Urinary bladder (tissue), 4 donors: ENCODE results near the gene EIF3I. TPM values are rescaled to one million over a fixed set of nuclear protein-coding genes. Genes with fewer than 3 reads are reported as not detected.

Source experiments
- DNase-seq: peaks from one replicate; pipeline ENCODE4 v3.0.0-alpha.2; 2015; ENCODE audit errors: extremely low spot score
- H3K27ac ChIP-seq: one replicate; pipeline ENCODE4 v1.5.1; 2013; ENCODE audit warnings: low read depth, mild to moderate bottlenecking, moderate library complexity
- H3K36me3 ChIP-seq: one replicate; pipeline ENCODE4 v1.6.1; 2013; ENCODE audit warnings: mild to moderate bottlenecking, moderate library complexity; ENCODE audit not compliant: insufficient read depth
- H3K4me1 ChIP-seq: one replicate; pipeline ENCODE4 v1.6.1; 2013; ENCODE audit warnings: mild to moderate bottlenecking, moderate library complexity; ENCODE audit not compliant: insufficient read depth
- H3K4me3 ChIP-seq: one replicate; pipeline ENCODE4 v1.5.1; 2013; ENCODE audit warnings: low read depth, low read length
- WGBS: extraction: QIAGEN DNeasy Blood & Tissue Kit; methylation state at CpG from one replicate; pipeline ENCODE4 v1.1.7; 2013; 5-methylcytosine and 5-hydroxymethylcytosine counted together
- polyA plus RNA-seq: library from polyadenylated mRNA; stranded (reverse); fragments of 200-250 nt; gene quantifications from one replicate; pipeline ENCODE4 v1.2.3, GENCODE V29; 2013
- total RNA-seq: library from RNA; depleted of rRNA; stranded (reverse); fragments of >200 nt; gene quantifications from one replicate; pipeline ENCODE4 v1.2.3, GENCODE V29; 2014
- donor health status: healthy with polysubstance abuse.
- donor health status: healthy.

Gene EIF3I
- 102 TPM for total RNA-seq
- polyA plus RNA-seq: 177 TPM

DNA sequence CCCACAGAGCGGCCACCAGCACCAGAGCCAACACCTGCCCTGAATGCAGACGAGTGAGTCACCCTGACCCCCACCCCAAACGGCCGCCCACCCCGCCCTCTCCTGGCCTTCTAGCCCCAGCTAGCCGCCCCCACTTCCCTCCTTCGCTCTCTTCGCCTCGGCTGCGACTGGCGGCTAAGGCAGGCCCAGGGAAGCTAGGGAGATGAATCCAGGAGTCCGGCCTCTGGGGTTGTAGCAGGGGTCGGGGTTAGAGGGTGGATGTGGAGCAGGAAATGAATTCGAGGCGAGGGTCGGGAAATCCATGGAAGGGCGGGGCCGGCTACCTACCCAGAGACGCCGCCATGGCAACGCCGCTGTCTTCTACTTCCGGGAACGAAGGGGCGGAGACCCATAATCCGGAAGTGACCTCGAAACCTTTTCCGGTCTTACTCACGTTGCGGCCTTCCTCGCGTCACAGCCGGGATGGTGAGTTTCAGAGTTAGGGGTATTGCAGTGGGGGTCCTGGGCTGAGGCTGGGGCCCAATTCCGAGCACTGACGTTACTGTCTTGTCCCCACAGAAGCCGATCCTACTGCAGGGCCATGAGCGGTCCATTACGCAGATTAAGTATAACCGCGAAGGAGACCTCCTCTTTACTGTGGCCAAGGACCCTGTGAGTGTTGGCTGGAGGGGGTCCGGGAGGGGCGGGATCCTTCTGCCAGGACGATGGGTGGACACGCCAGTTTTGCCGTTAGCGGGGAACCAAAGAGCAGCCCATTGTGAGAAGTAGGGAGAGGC, at the start of gene EIF3I, which contains the start of gene TMEM234:
TSS of gene EIF3I (plus strand) at position 428 of the 776 bp plus-strand sequence. CDS start at position 463, 35 bp downstream.
TSS of gene TMEM234 (minus strand) at position 374 of the 776 bp plus-strand sequence. CDS start at position 343, 31 bp downstream.
- Histone ChIP-seq H3K4me1 (no peaks in the 10 kb centered on the region), H3K27ac (peak within 1 kb of the TSS; percentile 87), H3K36me3 (no peaks in the 10 kb centered on the region), H3K4me3 (peak within 1 kb of the TSS; percentile 89)
- WGBS: under 1% methylated on average over 46 of the region's 46 CpGs
- DNase-seq: peak; percentile 94

DNA sequence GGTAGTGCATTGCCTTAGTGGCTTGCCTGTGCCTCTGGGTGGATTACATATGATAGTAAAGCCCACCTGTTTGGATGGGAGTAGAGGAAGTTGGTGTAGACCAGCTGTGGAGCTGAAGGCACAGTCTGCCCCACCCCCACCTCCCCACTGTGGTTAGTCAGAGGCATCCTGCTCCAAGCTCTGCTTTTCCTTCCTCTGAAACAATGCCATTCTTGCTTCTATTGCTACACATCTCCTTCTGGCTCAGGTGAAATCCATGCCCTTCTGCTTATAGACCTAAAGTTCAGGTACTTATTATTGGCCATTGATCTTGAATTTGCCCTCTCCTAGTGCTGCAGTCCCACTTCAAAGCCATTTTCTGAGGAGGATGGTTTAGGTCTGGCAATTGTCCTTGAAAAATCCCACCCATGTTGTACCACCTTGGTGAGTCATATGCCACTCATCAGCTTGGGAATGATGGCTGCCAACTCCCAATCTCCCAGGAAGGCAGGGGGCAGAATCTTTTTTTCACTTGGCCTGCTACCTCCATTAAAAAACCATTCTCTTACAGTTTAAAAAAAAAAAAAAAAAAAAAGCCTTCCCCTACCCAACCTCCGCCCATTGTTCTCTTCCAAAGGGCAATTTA, 49.5 kb upstream of the EIF3I start:
- H3K4me1 ChIP-seq: no peaks in the 10 kb centered on the region
- no peak overlapping the region for H3K4me3 ChIP-seq
- H3K36me3 ChIP-seq: peaks cover 6% of the 10 kb centered on the region
- 100% methylated on average over 1 of the region's 1 CpG for WGBS
- no peak overlapping the region for H3K27ac ChIP-seq
- no peak for DNase-seq

GRCh38 chr1:32178380-32179192, 43.6 kb upstream of the EIF3I start:
- 77% methylated on average over 7 of the region's 7 CpGs for WGBS
- Histone ChIP-seq H3K4me1 (no peaks in the 10 kb centered on the region), H3K27ac (peak overlapping the region; percentile 24), H3K4me3 (no peak overlapping the region), H3K36me3 (no peaks in the 10 kb centered on the region)
- no peak for DNase-seq

- H3K36me3 ChIP-seq: no peaks in the 10 kb centered on the region
- DNase-seq: no peak
- H3K4me3 ChIP-seq: peak overlapping the region; percentile 58
- 7% methylated on average over 7 of the region's 7 CpGs for WGBS
- H3K4me1 ChIP-seq: no peaks in the 10 kb centered on the region
- peak overlapping the region; percentile 24 for H3K27ac ChIP-seq
Observed at GRCh38 chr1:32179193-32179442, 43.1 kb upstream of the EIF3I start.

DNA sequence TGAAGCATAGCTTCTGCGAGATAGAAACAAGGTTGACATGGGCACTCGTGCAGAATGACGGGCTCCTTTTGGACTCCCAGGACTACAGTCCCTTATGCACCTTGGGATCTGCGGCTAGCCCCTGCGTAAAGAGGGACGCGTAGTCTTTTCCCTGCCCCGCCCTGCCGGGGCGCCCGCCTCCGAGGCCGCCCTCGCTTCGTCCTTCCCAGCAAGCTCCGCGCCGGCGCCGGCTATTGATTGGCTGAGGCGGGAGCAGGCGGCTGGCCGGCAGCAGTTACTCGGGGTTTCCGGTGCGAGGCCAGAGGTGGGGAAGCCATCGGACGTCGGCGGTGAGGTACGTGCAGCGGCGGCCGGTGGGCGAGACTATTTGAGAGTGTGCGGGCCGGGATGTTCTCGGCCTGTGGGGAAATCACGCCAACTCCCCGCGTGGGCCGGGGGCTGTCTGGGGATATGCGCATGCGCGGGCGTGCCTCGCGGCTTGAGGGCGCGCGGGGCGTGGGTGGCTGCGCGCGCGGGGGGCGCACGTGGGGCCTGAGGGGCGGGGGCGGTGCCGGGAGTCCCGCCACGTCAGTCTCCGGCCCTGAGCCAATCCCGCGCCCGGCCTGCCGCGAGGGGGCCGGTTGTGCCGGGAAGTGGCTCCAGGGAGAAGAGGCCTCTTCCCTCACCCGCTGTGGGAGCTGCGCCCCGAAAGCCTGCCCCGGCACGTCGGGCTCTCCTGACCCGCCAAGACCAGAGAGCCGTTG, 42.6 kb upstream of the EIF3I start, which contains the start of gene TXLNA:
TSS of gene TXLNA (plus strand) at position 233 of the 743 bp plus-strand sequence. CDS start 671 bp downstream, outside the sequence.
- Histone ChIP-seq H3K4me1 (no peaks in the 10 kb centered on the region), H3K36me3 (no peaks in the 10 kb centered on the region), H3K27ac (peak within 1 kb of the TSS; percentile 90), H3K4me3 (peak within 1 kb of the TSS; percentile 58)
- DNase-seq: peak; percentile 82
- under 1% methylated on average over 79 of the region's 79 CpGs for WGBS

- Histone ChIP-seq H3K4me3 (peak overlapping the region; percentile 58), H3K4me1 (no peaks in the 10 kb centered on the region), H3K36me3 (no peaks in the 10 kb centered on the region), H3K27ac (peak overlapping the region; percentile 86)
- 3% methylated on average over 36 of the region's 36 CpGs for WGBS
- no peak for DNase-seq
Observed at GRCh38 chr1:32180186-32181060, 41.8 kb upstream of the EIF3I start.

GRCh38 chr1:32181065-32181464, 41.1 kb upstream of the EIF3I start:
- no peak overlapping the region for H3K4me3 ChIP-seq
- H3K27ac ChIP-seq: no peak overlapping the region
- no peaks in the 10 kb centered on the region for H3K36me3 ChIP-seq
- no peak for DNase-seq
- H3K4me1 ChIP-seq: no peaks in the 10 kb centered on the region
- WGBS: 61% methylated on average over 9 of the region's 9 CpGs

- DNase-seq: no peak
- WGBS: 81% methylated on average over 5 of the region's 5 CpGs
- no peak overlapping the region for H3K4me3 ChIP-seq
- no peaks in the 10 kb centered on the region for H3K36me3 ChIP-seq
- H3K4me1 ChIP-seq: peaks cover 2% of the 10 kb centered on the region
- no peak overlapping the region for H3K27ac ChIP-seq
Observed at GRCh38 chr1:32181563-32181962, 40.6 kb upstream of the EIF3I start.

DNA sequence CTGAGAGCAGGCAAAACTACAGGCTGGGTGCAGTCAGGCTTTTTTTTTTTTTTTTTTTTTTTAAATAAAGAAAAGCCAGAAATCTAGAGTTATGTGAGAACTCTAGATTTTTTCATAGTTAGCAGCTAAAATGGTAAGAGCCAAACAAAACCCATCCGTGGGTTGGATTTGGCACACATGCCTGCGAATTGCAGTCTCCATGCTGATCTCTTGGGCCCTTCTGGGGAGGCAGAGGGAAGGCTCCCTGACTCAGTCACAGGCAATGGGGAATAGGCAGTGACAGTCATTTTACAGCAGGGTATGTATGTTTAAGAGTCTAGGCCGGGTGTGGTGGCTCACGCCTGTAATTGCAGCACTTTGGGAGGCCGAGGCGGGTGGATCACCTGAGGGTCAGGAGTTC, 40.1 kb upstream of the EIF3I start:
- Histone ChIP-seq H3K27ac (no peak overlapping the region), H3K4me1 (peaks cover 2% of the 10 kb centered on the region), H3K4me3 (no peak overlapping the region), H3K36me3 (no peaks in the 10 kb centered on the region)
- no peak for DNase-seq
- WGBS: 85% methylated on average over 6 of the region's 6 CpGs

DNA sequence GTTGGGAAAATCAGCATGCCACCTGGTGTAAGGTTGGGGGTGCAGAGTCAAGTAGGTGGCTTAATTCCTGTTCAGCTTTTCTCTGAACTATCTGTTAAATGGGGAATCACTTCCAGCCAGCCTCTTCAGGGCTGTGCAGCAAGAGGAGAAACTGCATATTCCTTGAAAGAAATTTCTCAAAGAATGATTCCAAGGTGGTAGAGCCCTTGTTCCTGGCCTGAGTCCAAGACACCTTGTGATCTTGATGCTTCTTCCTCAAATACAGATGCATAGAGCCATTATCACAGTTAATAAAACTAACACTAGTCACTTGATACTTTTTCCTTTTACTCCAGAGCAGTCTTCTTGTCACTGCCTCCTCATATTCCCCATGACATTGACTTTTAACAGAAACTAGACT, 37.6 kb upstream of the EIF3I start:
- no peak for DNase-seq
- Histone ChIP-seq H3K4me1 (peaks cover 2% of the 10 kb centered on the region), H3K36me3 (peaks cover 6% of the 10 kb centered on the region)

GRCh38 chr1:32186077-32186476, 36.1 kb upstream of the EIF3I start:
- WGBS: 94% methylated on average over 2 of the region's 2 CpGs
- H3K27ac ChIP-seq: no peak overlapping the region
- peaks cover 2% of the 10 kb centered on the region for H3K4me1 ChIP-seq
- peaks cover 6% of the 10 kb centered on the region for H3K36me3 ChIP-seq
- H3K4me3 ChIP-seq: no peak overlapping the region
- no peak for DNase-seq

More for the DNA sequence above, 37.6 kb upstream of the EIF3I start:
- Histone ChIP-seq H3K4me3 (no peak overlapping the region), H3K27ac (no peak overlapping the region)

DNA sequence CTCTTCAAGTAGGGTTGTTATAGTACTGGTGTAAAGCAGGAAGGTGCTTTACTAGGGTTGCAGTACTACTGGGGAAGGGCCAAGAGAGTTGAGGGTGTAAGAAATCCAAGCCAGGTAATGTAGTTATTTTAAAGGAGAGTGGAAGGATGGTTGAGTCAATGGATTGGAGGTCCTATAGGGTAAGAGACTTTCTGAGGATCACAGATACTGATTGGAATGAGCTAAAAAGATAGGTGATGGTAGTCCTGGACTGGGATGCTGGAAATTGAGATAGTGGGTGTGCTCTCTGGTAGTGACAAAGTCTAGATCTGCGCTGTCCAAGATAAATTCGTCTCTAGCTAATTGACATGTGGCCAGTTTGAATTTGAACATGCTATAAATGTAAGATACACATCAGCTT, 35.7 kb upstream of the EIF3I start:
- H3K4me1 ChIP-seq: peaks cover 2% of the 10 kb centered on the region
- H3K4me3 ChIP-seq: no peak overlapping the region
- no peak overlapping the region for H3K27ac ChIP-seq
- 93% methylated on average over 2 of the region's 2 CpGs for WGBS
- DNase-seq: no peak
- H3K36me3 ChIP-seq: peaks cover 6% of the 10 kb centered on the region
